HG02870 (cell line): ENCODE results near the gene BOLA3.
"Not testable (repeated sequence)": the region's sequence is repeated elsewhere in the genome, so short reads cannot be mapped to it uniquely, and the experiment has no call there.

Experiments
- ATAC-seq: cut with Tn5 transposase; IDR thresholded peaks from one replicate; pipeline ENCODE4 v1.9.1; 2021; ENCODE audit warnings: mild to moderate bottlenecking, moderate library complexity; ENCODE audit not compliant: unreplicated experiment

Gene BOLA3, protein sequence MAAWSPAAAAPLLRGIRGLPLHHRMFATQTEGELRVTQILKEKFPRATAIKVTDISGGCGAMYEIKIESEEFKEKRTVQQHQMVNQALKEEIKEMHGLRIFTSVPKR

DNA sequence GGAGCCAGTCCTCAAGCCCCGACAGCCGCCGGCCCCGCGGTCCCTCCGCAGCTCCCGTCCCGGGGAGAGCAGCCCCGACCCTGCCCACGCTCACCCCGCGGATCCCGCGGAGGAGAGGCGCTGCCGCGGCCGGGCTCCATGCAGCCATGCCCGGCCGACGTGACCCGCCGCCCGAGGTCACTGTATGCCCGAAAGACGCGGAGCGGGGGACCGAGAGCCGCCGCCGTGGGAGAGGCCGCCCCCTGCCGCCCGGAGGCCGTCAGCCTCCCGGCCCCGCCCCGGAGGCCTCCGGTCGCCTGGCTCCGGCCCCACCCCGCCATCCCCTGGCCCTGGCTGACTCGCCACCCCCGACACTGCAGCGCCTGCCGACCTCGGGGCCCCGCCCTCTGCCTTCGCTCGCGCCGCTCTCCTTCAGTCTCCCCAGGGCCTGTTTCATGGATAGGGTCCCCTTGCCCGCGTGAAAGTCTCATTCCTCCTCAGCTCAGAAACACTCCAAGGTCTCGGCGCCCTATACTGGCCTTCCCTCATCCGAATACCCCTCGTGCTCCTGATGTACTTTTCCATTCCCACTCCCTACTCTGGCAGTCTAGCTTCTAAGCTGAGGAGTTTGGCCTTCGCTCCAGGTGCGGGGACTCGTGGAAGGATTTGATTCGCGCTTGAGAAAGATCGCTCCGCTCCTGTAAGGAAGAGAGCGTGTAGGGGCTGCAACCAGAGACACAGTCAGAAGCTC is at the start of gene BOLA3:
BOLA3 (minus strand) TSS at position 186 of the 730 bp plus-strand sequence; CDS start at position 148, 38 bp downstream.
- peak; percentile 80 for ATAC-seq

DNA sequence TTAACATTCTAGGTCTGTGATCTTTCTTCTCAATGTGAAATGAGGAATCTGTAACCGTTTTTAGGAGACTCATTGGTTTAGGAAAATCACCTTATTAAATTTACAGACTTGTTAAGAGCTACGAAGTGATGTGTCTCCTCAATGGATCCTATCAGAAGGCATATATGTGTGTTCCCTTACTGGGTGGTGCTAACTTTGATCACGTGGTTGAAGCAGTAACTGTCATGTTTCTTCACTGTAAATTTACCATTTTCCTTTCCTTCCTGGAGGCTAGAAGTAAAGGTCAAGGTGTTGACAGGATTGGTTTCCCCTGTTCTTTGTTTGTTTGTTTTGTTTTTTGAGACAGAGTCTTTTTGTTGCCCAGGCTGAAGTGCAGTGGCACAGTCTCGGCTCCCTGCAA is 49.3 kb upstream of the BOLA3 start:
- ATAC-seq = no peak

DNA sequence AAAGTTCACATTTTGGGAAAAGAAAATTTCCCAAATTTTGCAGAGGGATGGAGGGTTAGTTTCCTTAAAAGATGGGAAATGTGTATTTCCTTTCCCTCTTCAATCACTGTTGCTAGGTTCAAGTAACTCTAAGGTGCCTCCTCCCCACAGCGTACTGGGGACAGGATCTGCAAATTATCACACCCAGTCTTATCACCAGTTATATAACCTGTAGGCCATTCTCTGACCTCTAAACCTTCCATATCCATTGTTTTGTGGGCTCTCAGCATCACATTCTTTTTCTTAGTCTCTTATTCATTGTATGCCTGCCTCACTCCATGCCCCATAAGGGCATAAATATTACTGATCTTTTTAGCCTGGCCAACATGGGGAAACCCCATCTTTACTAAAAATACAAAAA is 47.1 kb upstream of the BOLA3 start:
- ATAC-seq = no peak

DNA sequence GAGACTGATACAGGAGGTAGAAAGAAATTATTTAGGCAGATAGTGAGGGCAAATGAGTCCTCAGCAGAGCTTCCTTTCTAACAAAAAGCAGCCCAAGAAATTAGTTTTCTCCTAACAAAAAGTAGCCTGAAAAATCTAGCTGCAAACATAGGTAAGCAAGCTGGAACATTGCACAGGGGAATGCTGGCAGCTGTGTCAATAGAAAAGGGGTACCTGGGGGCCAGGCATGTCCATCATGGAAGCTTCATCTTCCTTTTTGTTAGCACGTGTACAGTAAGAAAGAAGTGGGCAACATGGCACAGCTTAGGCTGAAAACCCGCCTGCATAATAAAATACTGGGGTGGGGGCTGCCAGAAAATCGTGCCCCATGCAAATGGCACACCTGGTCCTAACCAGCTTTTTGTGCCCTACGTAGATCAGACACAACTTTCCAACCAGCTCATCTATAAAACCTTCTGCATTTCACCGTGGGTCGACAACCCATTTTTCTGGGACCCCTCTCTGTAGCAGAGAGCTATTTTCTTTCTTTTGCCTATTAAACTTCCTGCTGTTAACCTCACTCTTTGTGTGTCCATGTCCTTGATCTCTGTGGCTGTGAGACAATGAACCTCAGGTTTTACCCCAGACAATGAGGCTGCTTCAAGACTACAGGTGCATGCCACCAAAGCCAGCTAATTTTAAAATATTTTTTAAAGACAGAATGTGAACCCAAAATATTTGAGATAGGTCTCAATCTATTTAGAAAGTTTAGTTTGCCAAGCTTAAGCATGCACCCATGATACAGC is 44.1 kb upstream of the BOLA3 start:
- ATAC-seq = no peak

DNA sequence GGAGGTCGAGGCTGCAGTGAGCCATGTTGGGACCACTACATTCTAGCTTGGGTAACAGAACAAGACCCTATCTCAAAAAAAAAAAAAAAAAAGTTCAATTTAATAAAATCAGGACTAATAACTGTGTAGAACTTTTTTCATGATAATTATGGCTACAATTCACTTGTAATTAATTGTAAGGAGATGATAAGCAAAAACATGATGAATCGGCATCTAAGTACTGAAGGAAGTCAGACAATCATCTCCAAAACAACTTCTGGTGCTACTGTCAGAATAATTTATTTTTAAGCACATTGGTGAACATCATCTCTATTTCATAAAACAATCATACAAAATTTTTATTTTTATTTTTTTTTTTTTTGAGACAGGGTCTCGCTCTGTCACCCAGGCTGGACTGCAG is 41.0 kb upstream of the BOLA3 start:
- no peak for ATAC-seq

DNA sequence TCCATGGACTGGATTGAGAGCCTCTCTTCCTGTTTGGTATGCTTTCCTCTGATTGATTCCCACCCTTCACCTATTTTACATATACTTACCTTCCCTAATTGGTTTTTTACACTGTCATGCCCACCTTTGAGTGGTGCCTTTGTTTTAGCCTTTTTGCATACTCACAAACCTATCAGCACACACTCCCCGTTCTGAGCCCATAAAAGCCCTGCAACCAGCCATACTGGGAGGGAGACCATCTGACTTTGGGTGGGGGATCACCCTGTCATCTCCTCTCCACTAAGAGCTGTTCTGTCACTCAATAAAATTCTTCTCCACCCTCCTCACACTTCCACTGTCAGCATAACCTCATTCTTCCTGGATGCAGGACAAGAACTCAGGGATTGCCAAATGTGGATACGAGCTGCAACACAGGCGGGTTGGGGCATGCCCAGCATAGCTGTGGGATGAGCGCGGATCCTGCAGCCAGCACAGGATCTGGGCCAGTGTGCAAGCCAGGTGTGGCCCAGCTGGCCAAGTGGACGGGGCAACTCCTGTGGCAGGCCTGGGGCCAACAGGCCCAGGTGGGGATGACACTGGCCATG is 40.4 kb upstream of the BOLA3 start:
- ATAC-seq = no peak

DNA sequence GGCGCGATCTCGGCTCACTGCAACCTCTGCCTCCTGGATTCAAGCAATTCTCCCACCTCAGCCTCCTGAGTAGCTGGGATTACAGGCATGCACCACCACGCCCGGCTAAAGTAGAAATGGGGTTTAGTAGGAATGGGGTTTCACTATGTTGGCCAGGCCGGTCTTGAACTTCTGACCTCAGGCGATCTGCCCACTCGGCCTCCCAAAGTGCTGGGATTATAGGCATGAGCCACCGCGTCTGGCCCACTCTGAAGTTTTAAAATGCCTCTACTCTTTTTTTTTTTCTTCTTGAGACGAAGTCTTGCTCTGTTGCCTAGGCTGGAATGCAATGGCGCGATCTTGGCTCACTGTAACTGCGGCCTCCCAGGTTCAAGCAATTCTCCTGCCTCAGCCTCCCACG is 39.0 kb upstream of the BOLA3 start:
- ATAC-seq = not testable (repeated sequence)

DNA sequence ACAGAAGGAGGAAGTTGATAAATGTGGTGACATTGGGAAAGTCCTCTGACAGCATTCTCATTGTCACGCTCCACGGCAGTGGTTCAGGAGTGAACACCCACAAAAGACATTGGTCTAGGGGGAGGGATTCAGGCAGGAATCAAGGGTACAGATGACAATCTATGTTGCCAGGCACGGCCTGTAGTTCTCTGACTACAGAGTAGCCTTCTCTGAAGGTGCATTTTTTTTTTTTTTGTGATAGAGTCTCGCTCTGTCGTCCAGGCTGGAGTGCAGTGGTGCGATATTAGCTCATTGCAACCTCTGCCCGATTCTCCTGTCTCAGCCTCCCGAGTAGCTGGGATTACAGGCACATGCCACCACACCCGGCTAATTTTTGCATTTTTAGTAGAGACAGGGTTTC is 38.3 kb upstream of the BOLA3 start:
- peak; percentile 67 for ATAC-seq

DNA sequence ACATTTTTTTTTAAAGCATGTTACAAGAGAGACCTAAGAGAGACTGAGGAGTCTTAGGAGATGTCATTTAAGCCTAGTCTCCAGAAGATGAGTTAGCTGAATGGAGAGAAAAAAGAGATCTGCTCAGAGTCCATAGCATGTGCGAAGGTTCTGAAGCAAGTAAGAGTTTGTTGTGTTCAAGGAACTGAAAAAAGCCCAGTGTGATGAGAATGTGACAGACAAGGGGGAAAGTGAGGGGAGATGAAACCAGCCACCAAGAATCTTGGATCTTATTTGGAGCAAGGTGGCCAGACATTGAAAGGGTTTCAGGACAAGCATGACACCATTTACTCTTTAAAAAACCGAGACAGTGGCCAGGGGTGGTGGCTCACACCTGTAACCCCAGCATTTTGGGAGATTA is 36.2 kb upstream of the BOLA3 start:
- no peak for ATAC-seq

DNA sequence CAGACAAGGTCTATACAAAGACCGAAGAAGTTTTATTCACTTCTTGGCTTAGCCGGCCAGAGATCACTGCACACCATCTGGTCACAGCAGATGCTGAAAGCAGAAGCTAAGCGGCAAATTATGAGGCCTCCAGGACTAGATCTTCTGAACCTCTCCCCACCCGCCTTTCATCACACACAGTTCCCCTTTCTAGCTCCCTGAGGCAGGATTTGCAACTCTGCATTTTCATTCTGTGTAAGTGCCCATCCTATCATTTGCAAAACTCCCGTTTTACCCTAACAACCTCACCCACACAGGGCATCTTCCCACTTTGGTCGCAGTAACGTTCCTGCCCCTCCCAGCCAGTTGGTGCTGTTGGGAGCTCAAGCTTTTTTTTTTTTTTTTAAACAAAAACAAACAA is 34.0 kb upstream of the BOLA3 start:
- ATAC-seq = no peak

DNA sequence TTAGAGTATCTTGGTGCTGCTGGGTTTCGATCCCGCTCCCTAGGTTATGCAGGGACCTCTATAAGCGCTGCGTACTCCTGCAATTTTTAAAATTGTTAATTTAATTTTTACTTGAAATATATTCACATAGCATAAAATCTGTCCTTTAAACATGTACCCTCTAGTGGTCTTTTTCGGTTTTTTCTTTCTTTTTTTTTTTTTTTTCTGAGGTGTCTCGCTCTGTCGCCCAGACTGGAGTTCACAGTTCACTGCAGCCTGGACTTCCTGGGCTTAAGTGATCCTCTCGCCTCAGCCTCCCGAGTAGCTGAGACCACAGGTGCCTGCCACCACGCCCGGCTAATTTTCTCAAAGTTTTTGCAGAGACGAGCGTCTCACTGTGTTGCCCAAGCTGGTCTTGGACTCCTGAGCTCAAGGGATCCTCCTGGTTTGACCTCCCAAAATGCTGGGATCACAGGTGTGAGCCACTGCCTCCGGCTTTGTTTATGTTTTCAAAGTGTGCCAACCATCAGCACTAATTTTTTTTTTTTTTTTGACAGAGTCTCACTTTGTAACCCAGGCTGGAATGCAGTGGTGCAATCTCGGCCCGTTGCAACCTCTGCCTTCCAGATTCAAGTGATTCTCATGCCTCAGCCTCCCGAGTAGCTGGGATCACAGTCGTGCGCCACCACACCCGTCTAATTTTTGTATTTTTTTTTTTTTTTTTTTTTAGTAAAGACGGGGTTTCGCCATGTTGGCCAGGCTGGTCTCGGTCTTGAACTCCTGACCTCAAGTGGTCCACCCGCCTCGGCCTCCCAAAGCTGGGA is 31.6 kb upstream of the BOLA3 start:
- peak; percentile 13 for ATAC-seq

DNA sequence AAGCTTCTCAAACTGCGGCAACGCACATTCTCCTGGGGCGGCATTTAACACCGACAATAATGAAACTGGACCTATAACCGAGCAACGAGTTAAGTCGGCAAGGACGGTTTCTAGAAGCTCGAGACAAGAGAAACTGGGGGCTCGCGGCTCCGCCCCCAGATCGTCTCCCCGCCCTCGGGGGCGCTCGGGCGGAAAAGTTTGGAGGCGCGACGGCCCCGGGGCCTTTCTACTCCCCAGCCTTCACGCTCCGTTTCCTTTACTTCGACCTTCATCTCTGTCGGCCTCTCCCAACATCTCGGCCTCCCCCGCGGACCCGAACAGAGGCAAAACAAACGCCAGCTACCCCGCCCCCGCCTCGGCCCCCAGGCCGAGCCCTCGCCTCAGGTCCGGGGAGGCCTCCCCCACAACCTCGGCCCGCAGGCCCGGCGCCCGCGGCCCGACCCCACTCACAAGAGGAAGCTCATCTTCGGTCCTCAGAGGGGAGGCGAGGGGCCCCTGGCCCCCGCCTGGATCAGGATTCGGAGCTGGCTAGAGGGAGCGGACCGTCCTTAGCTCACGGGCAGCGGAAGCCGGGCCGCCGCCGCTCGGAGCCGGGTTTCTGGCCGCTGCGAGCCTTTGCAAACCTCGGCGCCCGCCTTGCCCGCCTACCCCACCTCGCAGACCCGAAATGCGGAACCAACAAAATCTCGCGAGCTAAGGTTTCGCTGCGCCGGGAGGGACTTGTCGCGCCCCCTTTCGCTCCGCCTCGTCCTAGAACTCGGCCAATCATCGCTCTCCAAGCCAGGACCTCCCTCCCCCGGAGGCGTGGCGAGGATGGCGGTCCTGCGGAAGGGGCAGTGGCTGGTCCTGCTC is 30.7 kb upstream of the BOLA3 start, which contains the start of gene MOB1A:
MOB1A (minus strand) TSS at position 669 of the 852 bp plus-strand sequence; CDS start at position 464, 205 bp downstream.
- ATAC-seq = peak; percentile 72

DNA sequence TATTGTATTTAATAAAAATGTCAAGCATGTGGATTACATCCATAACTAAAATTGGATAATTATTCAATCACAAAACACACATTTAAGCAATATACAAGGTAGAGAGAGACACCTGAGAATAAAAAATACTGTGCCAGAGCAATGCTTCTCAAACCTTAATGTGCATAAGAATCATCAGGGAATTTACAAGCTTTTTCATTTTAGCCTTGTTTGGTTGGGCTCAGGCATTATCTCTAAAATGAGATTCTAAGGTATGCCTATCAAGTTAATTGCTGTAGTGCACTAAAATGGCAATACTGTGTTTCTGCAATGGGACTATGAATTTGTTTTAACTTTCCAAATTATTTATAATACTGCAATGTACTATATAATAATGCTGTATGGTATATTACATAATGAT is 30.0 kb upstream of the BOLA3 start:
- ATAC-seq = no peak

DNA sequence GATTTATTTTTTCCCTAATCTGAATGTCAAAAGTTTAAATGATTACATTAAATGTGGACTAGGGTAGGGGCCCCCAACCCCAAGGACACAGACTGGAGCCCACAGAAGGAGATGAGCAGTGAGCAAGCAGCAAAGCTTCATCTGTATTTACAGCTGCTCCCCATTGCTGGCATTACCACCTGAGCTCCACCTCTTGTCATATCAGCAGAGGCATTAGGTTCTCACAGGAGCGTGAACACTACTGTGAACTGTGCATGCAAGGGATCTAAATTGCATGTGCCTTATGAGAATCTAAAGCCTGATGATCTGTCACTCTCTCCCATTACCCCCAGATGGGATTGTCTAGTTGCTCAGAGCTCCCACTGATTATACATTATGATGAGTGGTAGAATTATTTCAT is 27.2 kb upstream of the BOLA3 start:
- ATAC-seq = no peak

DNA sequence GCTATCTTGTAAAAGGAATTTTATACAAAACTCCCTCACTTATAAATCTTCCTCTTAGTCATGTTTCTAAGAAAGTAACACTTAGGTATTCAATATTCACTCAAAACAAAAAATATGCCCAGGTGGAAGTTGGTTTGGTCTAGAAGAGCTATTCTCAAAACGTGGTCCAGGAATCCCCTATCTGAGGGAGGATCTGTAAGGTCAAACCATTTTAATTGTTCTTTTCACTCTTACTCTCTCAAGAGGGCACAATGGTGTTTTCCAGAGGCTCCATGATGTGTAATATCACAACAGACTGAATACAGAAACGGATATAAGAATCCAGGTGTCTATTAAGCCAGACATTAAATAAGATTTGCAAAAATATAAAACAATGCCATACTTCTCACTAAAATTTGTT is 21.0 kb upstream of the BOLA3 start:
- ATAC-seq = no peak

DNA sequence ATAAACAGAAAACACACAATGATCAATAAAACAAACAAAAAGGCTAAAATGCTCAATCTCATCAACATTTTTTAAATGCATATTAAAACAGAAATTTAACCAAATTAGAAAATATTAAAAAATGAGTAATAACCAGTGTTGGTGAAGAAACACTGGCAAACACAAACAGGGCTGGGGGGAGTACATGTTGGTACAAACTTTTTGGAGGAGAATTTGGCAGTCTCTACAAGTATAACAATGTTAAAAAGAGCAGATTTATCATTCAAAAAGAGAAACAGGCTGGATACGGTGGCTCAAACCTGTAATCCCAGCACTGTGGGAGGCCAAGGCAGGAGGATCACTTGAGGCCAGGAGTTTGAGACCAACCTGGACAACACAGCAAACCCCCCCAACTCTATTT is 17.0 kb upstream of the BOLA3 start:
- ATAC-seq = no peak

DNA sequence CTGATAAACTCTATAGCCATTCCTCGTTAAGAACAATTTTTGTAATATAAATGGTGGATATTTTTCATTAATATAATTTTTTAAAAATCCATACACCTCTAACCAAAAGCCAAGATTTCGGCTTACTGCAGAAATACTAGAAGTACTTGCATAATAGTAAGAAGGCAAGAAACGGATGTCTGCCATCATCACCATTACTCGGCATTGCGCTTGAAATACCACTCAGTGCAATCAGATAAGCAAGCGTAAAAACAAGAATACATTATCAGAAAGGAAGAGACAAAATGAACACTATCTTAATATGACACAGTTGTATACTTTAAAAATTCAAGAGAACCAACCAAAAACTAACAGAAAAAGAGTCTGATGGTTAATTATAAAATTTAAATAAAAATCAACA is 15.2 kb upstream of the BOLA3 start:
- ATAC-seq = no peak

DNA sequence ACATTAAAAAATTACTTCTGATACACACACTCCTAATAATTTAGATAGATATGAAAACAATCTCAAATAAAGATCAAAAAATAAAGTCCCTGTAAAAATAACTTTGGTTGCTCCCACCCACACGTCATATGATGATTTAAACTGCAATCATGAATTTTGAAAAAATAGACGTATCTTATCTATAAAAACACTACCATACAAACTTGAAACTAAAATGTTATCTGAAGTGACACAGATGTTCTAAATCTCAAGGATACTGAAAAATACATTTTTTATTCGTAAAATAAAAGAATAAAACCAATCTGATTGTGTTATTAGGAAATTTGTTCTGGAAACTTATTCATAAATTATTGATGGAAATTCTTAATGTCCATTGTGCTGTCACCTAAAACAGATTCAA is 8.1 kb upstream of the BOLA3 start:
- no peak for ATAC-seq

DNA sequence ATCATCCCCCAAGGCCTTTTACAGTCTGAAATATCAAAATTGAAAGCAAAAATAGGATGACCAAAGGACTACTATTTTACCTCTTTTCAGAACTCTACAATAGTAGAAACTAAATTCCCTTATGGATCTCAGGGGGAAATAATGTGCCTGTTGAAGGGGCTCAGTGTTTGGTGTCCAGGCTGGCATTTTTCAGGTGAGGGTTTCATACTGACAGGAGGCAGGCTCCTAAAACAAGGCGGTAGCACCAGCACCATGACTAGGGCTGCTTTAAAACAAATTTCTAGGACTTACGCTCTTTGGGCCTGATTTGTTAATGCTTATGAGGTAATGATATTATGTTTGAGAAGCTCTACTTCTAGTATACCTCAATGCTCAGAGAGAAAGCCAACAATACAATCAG is 5.2 kb upstream of the BOLA3 start:
- ATAC-seq = no peak
